GM18508 (cell line): ENCODE measurements around the gene TMEM255B.
"Not testable (repeated sequence)": the region's sequence is repeated elsewhere in the genome, so short reads cannot be mapped to it uniquely, and the experiment has no call there.

ENCODE experiments used
- ATAC-seq: cut with Tn5 transposase; IDR thresholded peaks from one replicate; pipeline ENCODE4 v1.9.1; 2021; ENCODE audit warnings: moderate number of reproducible peaks; ENCODE audit not compliant: insufficient read depth, unreplicated experiment

The TMEM255B gene

GRCh38 chr13:113748101-113748861 is 10.7 kb upstream of the TMEM255B start:
- no peak for ATAC-seq

- no peak for ATAC-seq
Observed at GRCh38 chr13:113748862-113749451, 10.1 kb upstream of the TMEM255B start.

- ATAC-seq: no peak
Observed at GRCh38 chr13:113749507-113749906, 9.5 kb upstream of the TMEM255B start.

GRCh38 chr13:113749967-113750366 is 9.1 kb upstream of the TMEM255B start:
- ATAC-seq: no peak

- ATAC-seq: no peak
Observed at GRCh38 chr13:113750554-113751399, 8.2 kb upstream of the TMEM255B start.

- no peak for ATAC-seq
Observed at GRCh38 chr13:113751491-113751890, 7.5 kb upstream of the TMEM255B start.

GRCh38 chr13:113752211-113752986 is 6.6 kb upstream of the TMEM255B start:
- ATAC-seq: not testable (repeated sequence)

- no peak for ATAC-seq
Observed at GRCh38 chr13:113753171-113753570, 5.9 kb upstream of the TMEM255B start.

- ATAC-seq: no peak
Observed at GRCh38 chr13:113754242-113754641, 4.8 kb upstream of the TMEM255B start.

- ATAC-seq: no peak
Observed at GRCh38 chr13:113754691-113755090, 4.3 kb upstream of the TMEM255B start.

GRCh38 chr13:113756441-113757097 is 2.5 kb upstream of the TMEM255B start:
- ATAC-seq: no peak

- ATAC-seq: no peak
Observed at GRCh38 chr13:113759525-113760137, 605 bp downstream of the TMEM255B start.

- no peak for ATAC-seq
Observed at GRCh38 chr13:113761136-113761535, 2.1 kb downstream of the TMEM255B start.

- ATAC-seq: no peak
Observed at GRCh38 chr13:113762075-113762474, 3.0 kb downstream of the TMEM255B start.

- no peak for ATAC-seq
Observed at GRCh38 chr13:113762538-113762937, 3.5 kb downstream of the TMEM255B start.

- no peak for ATAC-seq
Observed at GRCh38 chr13:113763254-113763653, 4.2 kb downstream of the TMEM255B start.

- ATAC-seq: no peak
Observed at GRCh38 chr13:113763961-113764792, 5.2 kb downstream of the TMEM255B start.

GRCh38 chr13:113764793-113765563 is 6.0 kb downstream of the TMEM255B start:
- no peak for ATAC-seq
